Panc1 (cell line): ENCODE measurements around the gene DNPH1. TPM values are rescaled to one million over a fixed set of nuclear protein-coding genes. Genes with fewer than 3 reads are reported as not detected.

Experiments
- ATAC-seq: fragments of 200-7000 bp; cut with Tn5 transposase; 2 replicates; pipeline ENCODE4 v1.9.1; 2020; ENCODE audit warnings: mild to moderate bottlenecking, moderate library complexity
- BruUV-seq: library from RNA; stranded (reverse); fragments of 400-500 nt; replicated peaks from 2 replicates; lab custom pipeline; 2021; lab: Mats Ljungman, UMichigan
- CTCF ChIA-PET: fragments of 300-600 bp; sonication (Branson Sonifier 250); formaldehyde crosslinking; loops from one replicate; lab custom pipeline; 2022; ENCODE audit warnings: antibody characterized with exemption; lab: Charles Lee
- POLR2A ChIA-PET: fragments of 300-600 bp; sonication (Branson Sonifier 250); formaldehyde crosslinking; loops from one replicate; lab custom pipeline; 2022; ENCODE audit warnings: antibody characterized with exemption; lab: Charles Lee
- DNase-seq: peaks from one replicate; pipeline ENCODE4 v3.0.0-alpha.2; 2010; ENCODE audit warnings: low read depth, low spot score
- H3K27ac ChIP-seq: 2 replicates; pipeline ENCODE4 v1.5.1; 2011; ENCODE audit warnings: mild to moderate bottlenecking, low read length, inconsistent platforms
- H3K27me3 ChIP-seq: fragments of 200-500 bp; sonication (Bioruptor generic); 2 replicates; pipeline ENCODE4 v1.6.0; 2014; ENCODE audit warnings: low read length, inconsistent platforms; ENCODE audit not compliant: control insufficient read depth, insufficient read depth
- H3K36me3 ChIP-seq: fragments of 200-500 bp; sonication (Bioruptor generic); 2 replicates; pipeline ENCODE4 v1.5.1; 2014; ENCODE audit warnings: inconsistent platforms, mild to moderate bottlenecking, low read length, moderate library complexity; ENCODE audit not compliant: control insufficient read depth, insufficient read depth
- H3K4me1 ChIP-seq: 2 replicates; pipeline ENCODE4 v1.5.1; 2011; ENCODE audit warnings: inconsistent platforms, mild to moderate bottlenecking, low read length, moderate library complexity; ENCODE audit not compliant: control insufficient read depth, insufficient read depth
- H3K4me3 ChIP-seq, 2 experiments: 2 replicates each; pipeline ENCODE4 v1.5.1; 2011 to 2012; ENCODE audit warnings: low read depth in 2 of 2, low read length in 2 of 2, mild to moderate bottlenecking in 2 of 2, inconsistent platforms in 1 of 2, moderate library complexity in 1 of 2
- H3K9me3 ChIP-seq: fragments of 200-500 bp; sonication (Bioruptor generic); 2 replicates; pipeline ENCODE4 v1.5.1; 2014; ENCODE audit warnings: low read depth, mild to moderate bottlenecking, inconsistent platforms, low read length, moderate library complexity; ENCODE audit not compliant: control insufficient read depth, insufficient read depth
- CTCF ChIP-seq: fragments of 450-650 bp; IDR thresholded peaks from 2 replicates; pipeline ENCODE4 v1.5.1; 2017; ENCODE audit warnings: mild to moderate bottlenecking
- POLR2AphosphoS5 ChIP-seq: IDR thresholded peaks from 2 replicates; pipeline ENCODE4 v1.6.1; 2012; ENCODE audit warnings: mild to moderate bottlenecking, low read depth, low read length, moderate library complexity
- REST ChIP-seq, 2 experiments: IDR thresholded peaks; 2 replicates each; pipeline ENCODE4 v1.6.1; 2011 to 2012; ENCODE audit warnings: low read depth in 2 of 2, control low read depth in 1 of 2, low read length in 1 of 2, mild to moderate bottlenecking in 1 of 2, moderate library complexity in 1 of 2; ENCODE audit not compliant: insufficient read depth in 1 of 2
- SIN3A ChIP-seq: IDR thresholded peaks from 2 replicates; pipeline ENCODE4 v1.6.1; 2012; ENCODE audit warnings: low read depth, mild to moderate bottlenecking, low read length, moderate library complexity, borderline replicate concordance; ENCODE audit not compliant: insufficient read depth
- TCF7L2 ChIP-seq: IDR thresholded peaks from 2 replicates; pipeline ENCODE4 v1.6.1; 2011; ENCODE audit warnings: mild to moderate bottlenecking, low read depth, low read length, inconsistent platforms
- in situ Hi-C: cut with HindIII; loops from 2 replicates; pipeline ENCODE4 v1.10.0; 2016; ENCODE audit warnings: low sequenced_read_pairs, low pct_unique_long_range_greater_than_20kb
- intact Hi-C: fragments of 100-400 bp; cut with micrococcal nuclease; formaldehyde crosslinking; loops from one replicate; pipeline ENCODE4 v1.10.0; 2022; ENCODE audit not compliant: unreplicated experiment
- total RNA-seq: library from RNA; stranded (reverse); gene quantifications from one replicate; pipeline ENCODE4 v1.2.1, GENCODE V29; 2021; ENCODE audit not compliant: unreplicated experiment

The DNPH1 gene
- total RNA-seq, 1 experiment from 2014 or later, result 67.3 TPM

GRCh38 chr6:43274127-43274915 is 45.0 kb upstream of the DNPH1 start:
- Histone ChIP-seq H3K27ac (no peak overlapping the region), H3K36me3 (no peaks in the 10 kb centered on the region), H3K4me1 (no peaks in the 10 kb centered on the region; the same call in 1 of the 2 replicates), H3K9me3 (no peaks in the 10 kb centered on the region), H3K4me3 (no peak overlapping the region), H3K27me3 (0 out of 2 replicates have a peak, but pooled peaks cover 2% of the 10 kb centered on the region)
- CTCF ChIA-PET, result interaction anchor here (0.6 kb wide), 1 partner anchor 167 kb away, joined by 4 read pairs; no protein-coding TSS in a partner anchor
- BruUV-seq, result no TSS peak
- DNase-seq (no peak), ATAC-seq (no peak)
- intact Hi-C loops, result no loop called here
- TF ChIP-seq POLR2AphosphoS5 (no peak), SIN3A (no peak), TCF7L2 (no peak), CTCF (no peak), REST (IDR thresholded peaks at IDR 0.05; ENCODE audit: insufficient read depth in 1 of 2, low read depth in 2 of 2, low read length in 1 of 2) (no peak)
- in situ Hi-C loops, result no loop called here
- POLR2A ChIA-PET, result no interaction called here

- Histone ChIP-seq H3K9me3 (no peaks in the 10 kb centered on the region), H3K27me3 (0 out of 2 replicates have a peak, but pooled peaks cover 2% of the 10 kb centered on the region), H3K4me1 (peaks cover 3% of the 10 kb centered on the region; the same call in 1 of the 2 replicates), H3K27ac (no peak overlapping the region), H3K4me3 (no peak overlapping the region), H3K36me3 (no peaks in the 10 kb centered on the region)
- no peak for DNase-seq
- intact Hi-C loops (no loop called here), in situ Hi-C loops (no loop called here)
- ChIA-PET CTCF (interaction anchor here (0.6 kb wide), 1 partner anchor 167 kb away, joined by 4 read pairs; no protein-coding TSS in a partner anchor), POLR2A (no interaction called here)
- ATAC-seq, result no peak
- BruUV-seq, result no TSS peak
- TF ChIP-seq TCF7L2, result no peak
- no peak for TF ChIP-seq POLR2AphosphoS5
- TF ChIP-seq SIN3A, result no peak
- TF ChIP-seq REST (IDR thresholded peaks at IDR 0.05; ENCODE audit: insufficient read depth in 1 of 2, low read depth in 2 of 2, low read length in 1 of 2), result no peak
- no peak for TF ChIP-seq CTCF
Observed at GRCh38 chr6:43273707-43274106, 44.4 kb upstream of the DNPH1 start.
